ENCODE data around the gene C3orf20.
A peak's percentile ranks its signal among the peaks of the same experiment; 100 is the strongest.

C3orf20 gene

DNA sequence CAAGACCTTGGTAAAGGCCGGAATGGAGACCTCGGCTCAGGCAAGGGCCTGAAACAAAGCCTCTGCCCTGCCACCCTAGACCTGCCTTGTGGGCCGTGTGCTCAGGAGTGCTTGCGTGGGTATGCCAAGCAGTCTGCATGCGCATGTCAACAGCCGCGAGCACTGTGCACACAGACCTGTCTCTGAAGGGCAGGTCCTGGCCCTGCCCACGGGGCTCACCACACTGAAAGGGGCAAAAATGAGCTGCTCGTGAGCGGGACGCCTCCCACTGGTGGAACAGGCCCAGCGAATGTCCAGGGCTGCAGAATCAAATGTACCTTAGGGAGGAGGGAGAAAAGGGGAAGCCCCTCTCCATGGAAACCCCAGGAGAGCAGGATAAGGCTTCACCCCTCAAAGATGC is 99.5 kb downstream of the C3orf20 start:
- TF ChIP-seq CTCF (conservative IDR thresholded peaks at IDR 0.05) (no peak), ZFX (IDR thresholded peaks at IDR 0.05) (no peak)
- H3K27ac ChIP-seq: no peak overlapping the region

GRCh38 chr3:14775011-14775410 is 100.1 kb downstream of the C3orf20 start:
- TF ChIP-seq ZFX (IDR thresholded peaks at IDR 0.05) (no peak), CTCF (conservative IDR thresholded peaks at IDR 0.05) (no peak)

DNA sequence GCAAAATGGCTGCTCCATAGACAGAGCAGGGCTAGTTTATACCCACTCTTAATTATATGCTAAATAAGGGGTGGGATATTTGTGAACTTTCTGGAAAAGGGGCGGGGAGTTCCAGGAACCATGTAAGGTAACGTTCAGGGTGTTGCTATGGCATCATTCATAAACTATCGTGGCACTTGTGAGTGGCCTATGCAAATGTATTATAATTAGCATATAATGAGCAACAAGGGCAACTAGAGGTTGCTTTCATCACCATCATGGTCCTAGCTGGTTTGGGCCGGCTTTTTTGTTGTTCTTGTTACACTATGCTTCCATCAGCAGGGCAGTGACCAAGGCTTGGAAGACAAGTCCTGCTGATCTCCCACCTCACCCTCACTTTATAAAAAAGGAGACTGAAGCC is 100.6 kb downstream of the C3orf20 start:
- H3K27ac ChIP-seq: no peak overlapping the region
- no peak for TF ChIP-seq CTCF (conservative IDR thresholded peaks at IDR 0.05)
- no peak for TF ChIP-seq ZFX (IDR thresholded peaks at IDR 0.05)

More at GRCh38 chr3:14775011-14775410, 100.1 kb downstream of the C3orf20 start:
- no peak overlapping the region for H3K27ac ChIP-seq

GRCh38 chr3:14779069-14779685 is 104.2 kb downstream of the C3orf20 start:
- TF ChIP-seq ZFX (IDR thresholded peaks at IDR 0.05): no peak
- TF ChIP-seq CTCF (conservative IDR thresholded peaks at IDR 0.05): no peak
- no peak overlapping the region for H3K27ac ChIP-seq

GRCh38 chr3:14780927-14781507 is 106.1 kb downstream of the C3orf20 start:
- no peak overlapping the region for H3K27ac ChIP-seq
- TF ChIP-seq ZFX (IDR thresholded peaks at IDR 0.05): no peak
- TF ChIP-seq CTCF (conservative IDR thresholded peaks at IDR 0.05): peak; percentile 74

GRCh38 chr3:14783480-14784086 is 108.6 kb downstream of the C3orf20 start:
- TF ChIP-seq ZFX (IDR thresholded peaks at IDR 0.05) (no peak), CTCF (conservative IDR thresholded peaks at IDR 0.05) (no peak)
- H3K27ac ChIP-seq: no peak overlapping the region

- no peak overlapping the region for H3K27ac ChIP-seq
- TF ChIP-seq ZFX (IDR thresholded peaks at IDR 0.05): no peak
- no peak for TF ChIP-seq CTCF (conservative IDR thresholded peaks at IDR 0.05)
Observed at GRCh38 chr3:14784087-14784681, 109.2 kb downstream of the C3orf20 start.
